ENCODE measurements around the gene TARDBP. TPM values are rescaled to one million over a fixed set of nuclear protein-coding genes. Genes with fewer than 3 reads are reported as not detected.
"Not testable (repeated sequence)": the region's sequence is repeated elsewhere in the genome, so short reads cannot be mapped to it uniquely, and the experiment has no call there.

Gene TARDBP
- total RNA-seq, 1 donor from 2014 or later = 180 TPM

- DNase-seq (ENCODE audit: low spot score) = peak; percentile 90
Observed at GRCh38 chr1:11059968-11060830, 47.7 kb downstream of the TARDBP start, which contains the start of gene SRM. TSS of gene SRM (minus strand) at chr1:11060018. CDS start at chr1:11059943, 75 bp downstream.

GRCh38 chr1:11061652-11062365 lies 49.4 kb downstream of the TARDBP start:
- no peak for DNase-seq (ENCODE audit: low spot score)

- no peak for DNase-seq (ENCODE audit: low spot score)
Observed at GRCh38 chr1:11062965-11063401, 50.5 kb downstream of the TARDBP start.

- DNase-seq (ENCODE audit: low spot score) = not testable (repeated sequence)
Observed at GRCh38 chr1:11063937-11064537, 51.6 kb downstream of the TARDBP start.

GRCh38 chr1:11064942-11065341 lies 52.5 kb downstream of the TARDBP start:
- DNase-seq (ENCODE audit: low spot score) = no peak

- no peak for DNase-seq (ENCODE audit: low spot score)
Observed at GRCh38 chr1:11065796-11066195, 53.3 kb downstream of the TARDBP start.

- DNase-seq (ENCODE audit: low spot score) = no peak
Observed at GRCh38 chr1:11067716-11068599, 55.5 kb downstream of the TARDBP start.

- DNase-seq (ENCODE audit: low spot score) = peak; percentile 1
Observed at GRCh38 chr1:11068600-11069473, 56.4 kb downstream of the TARDBP start.

- DNase-seq (ENCODE audit: low spot score) = peak; percentile 32
Observed at GRCh38 chr1:11070876-11071275, 58.4 kb downstream of the TARDBP start.

- DNase-seq (ENCODE audit: low spot score) = no peak
Observed at GRCh38 chr1:11071463-11072215, 59.2 kb downstream of the TARDBP start.

- no peak for DNase-seq (ENCODE audit: low spot score)
Observed at GRCh38 chr1:11072216-11072917, 59.9 kb downstream of the TARDBP start.

- not testable (repeated sequence) for DNase-seq (ENCODE audit: low spot score)
Observed at GRCh38 chr1:11073398-11073797, 60.9 kb downstream of the TARDBP start.

Other genes starting within 250 kb of the TARDBP start
- 76.8 TPM for gene CASZ1, start 216.0 kb upstream of the TARDBP start, total RNA-seq
- not detected for gene MASP2, start 34.6 kb downstream of the TARDBP start, total RNA-seq
- gene SRM, start 47.4 kb downstream of the TARDBP start, total RNA-seq = 72.6 TPM
- 71.5 TPM for gene EXOSC10, start 87.2 kb downstream of the TARDBP start, total RNA-seq
- gene ANGPTL7, start 176.7 kb downstream of the TARDBP start, total RNA-seq = 1.4 TPM
- gene MTOR, start 249.9 kb downstream of the TARDBP start, total RNA-seq = 59.2 TPM

Data from ureter (tissue), 1 donor.